NCI-H1092 treated with DMSO at 0.1 percent for 48 hours (cell line): ENCODE data around the gene DDX59.
A peak's percentile ranks its signal among the peaks of the same experiment; 100 is the strongest.
"Not testable (repeated sequence)": the region's sequence is repeated elsewhere in the genome, so short reads cannot be mapped to it uniquely, and the experiment has no call there.

Experiments used
- DNase-seq: peaks from one replicate; lab custom pipeline; 2025; lab: John Stamatoyannopoulos, UW

The DDX59 gene

GRCh38 chr1:200670242-200671118 lies 773 bp upstream of the DDX59 start:
- peak; percentile 82 for DNase-seq

- no peak for DNase-seq
Observed at GRCh38 chr1:200668514-200669313, 993 bp downstream of the DDX59 start.

DNA sequence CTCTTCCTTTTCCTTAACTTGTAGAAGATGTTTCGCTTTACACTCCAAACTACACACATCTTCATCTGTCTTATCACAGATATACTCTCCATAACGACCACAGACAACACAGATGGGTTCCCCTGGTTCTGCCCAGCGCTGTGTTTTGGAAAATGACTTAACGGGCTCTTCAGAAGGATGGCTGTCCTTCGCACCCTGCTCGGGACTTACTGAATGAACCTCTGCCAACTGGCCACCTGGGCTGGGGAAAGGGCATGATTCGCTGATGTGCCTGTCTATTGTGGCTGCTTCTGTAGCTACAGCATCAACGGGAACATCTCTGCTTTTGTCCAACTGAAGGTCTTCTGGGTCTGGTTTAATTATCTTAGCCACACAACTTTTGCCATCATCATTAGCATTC lies 3.4 kb downstream of the DDX59 start:
- no peak for DNase-seq

- no peak for DNase-seq
Observed at GRCh38 chr1:200665861-200666260, 3.8 kb downstream of the DDX59 start.

- DNase-seq, result no peak
Observed at GRCh38 chr1:200660719-200661118, 9.0 kb downstream of the DDX59 start.

DNA sequence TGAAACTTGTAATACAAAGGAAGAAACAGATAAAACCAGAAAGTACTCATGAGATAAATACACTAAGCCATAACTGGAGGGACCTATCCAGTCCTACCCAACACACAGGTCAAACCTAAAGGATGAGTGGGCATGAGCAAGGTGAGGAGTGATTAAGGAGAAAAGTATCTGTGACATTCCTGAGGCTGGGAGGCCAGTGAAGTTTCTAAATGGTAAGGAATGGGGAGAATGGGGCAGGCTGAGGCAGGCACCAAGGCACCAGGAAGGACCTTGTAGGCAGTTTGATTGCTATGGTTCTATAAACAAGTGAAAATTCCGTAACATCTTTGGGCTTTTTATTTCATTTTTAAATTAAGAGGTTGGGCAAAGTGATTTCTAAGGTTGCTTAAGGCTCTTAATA lies 10.4 kb downstream of the DDX59 start:
- DNase-seq, result no peak

DNA sequence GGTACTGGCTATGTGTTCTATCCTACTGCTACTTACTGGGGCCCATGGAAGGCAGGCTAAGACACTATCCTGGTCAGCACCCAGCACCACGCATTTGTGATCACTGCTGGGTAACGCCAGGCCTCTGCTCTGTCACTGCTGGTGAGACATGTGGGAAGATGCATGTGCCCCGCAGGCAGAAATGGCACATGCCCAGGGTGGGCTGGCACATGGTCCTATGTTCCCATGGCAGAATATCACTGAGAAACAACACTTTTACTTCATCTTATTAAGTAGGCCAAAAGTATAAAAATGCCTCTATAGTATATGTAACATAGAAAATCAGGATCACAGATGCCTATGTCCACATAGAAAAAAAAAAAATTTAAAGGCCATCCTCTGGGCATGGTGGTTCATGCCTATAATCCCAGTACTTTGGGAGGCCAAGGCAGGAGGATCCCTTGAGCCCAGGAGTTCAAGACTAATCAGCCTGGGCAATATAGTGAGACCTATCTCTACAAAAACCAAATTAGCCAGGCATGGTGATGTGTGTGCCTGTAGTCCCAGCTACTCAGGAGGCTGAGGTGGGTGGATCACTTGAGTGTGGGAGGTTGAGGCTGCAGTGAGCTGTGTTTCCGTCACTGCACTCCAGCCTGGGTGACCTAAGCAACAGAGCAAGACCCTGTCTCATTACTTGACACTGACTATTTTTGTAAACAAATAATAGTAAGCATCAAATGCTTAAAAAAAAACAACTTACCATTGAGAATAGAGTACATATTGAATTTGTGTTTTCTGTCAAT lies 11.5 kb downstream of the DDX59 start:
- no peak for DNase-seq

- no peak for DNase-seq
Observed at GRCh38 chr1:200654660-200655059, 15.0 kb downstream of the DDX59 start.

DNA sequence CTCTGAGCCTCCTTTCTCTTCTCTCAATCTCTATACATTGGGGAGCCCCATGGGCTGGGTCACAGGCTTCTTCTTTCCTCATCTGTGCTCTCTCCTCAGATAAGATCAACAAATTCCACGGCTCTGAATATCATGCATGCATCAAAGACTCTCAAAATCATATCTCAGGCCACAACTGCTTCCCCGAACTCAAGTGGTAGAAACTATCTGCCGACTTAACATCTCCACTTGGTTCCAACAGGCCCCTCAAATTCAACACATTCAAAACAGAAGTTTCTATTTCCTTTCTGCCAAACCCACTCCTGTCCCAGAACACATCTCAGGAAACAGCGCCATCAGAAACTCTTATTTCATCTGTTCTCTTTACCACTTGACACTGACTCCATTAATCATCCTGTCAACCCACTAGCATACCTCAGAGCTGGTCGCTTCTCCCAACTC lies 16.7 kb downstream of the DDX59 start:
- no peak for DNase-seq

GRCh38 chr1:200652378-200652777 lies 17.3 kb downstream of the DDX59 start:
- no peak for DNase-seq

- DNase-seq, result no peak
Observed at GRCh38 chr1:200646515-200646914, 23.2 kb downstream of the DDX59 start.

DNA sequence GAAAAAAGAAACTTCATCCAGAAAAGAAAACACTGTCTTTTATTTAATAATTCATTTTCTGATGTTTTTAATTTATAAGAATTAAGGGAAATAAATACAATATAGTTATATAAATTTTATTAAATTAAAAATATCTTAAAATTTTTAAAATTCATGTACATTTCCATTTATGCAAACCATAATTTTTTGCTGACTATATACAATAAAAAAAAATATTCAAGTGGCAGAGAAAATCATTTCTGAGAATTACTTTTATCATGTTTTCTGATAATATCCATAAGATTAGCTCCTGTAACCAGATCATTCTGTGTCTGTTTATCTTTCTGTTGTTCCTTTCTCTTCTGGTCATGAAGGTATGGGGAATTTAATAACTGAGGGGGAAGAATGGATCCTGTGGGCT lies 25.7 kb downstream of the DDX59 start:
- no peak for DNase-seq

GRCh38 chr1:200642481-200642880 lies 27.2 kb downstream of the DDX59 start:
- DNase-seq, result no peak

DNA sequence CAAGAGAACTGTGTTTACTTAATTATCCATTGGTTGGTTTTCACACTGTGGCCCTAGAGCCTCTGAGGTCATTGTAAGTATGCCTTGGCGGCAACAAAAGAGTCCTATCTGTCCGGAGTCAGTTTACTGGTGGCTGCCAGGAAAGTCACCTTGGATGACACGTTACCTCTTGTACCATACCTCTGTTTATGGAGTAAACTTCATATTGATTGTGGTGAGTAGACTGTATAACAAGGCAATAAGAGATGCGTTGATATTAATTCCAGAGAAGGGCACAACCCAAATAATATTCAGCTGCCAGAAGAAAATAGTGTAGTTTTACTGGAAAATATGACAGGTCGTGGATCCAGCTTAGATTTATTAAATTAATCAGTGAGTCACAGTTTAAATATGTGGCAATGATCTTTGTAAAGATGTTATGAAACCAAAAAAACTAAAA lies 28.7 kb downstream of the DDX59 start:
- DNase-seq, result no peak

DNA sequence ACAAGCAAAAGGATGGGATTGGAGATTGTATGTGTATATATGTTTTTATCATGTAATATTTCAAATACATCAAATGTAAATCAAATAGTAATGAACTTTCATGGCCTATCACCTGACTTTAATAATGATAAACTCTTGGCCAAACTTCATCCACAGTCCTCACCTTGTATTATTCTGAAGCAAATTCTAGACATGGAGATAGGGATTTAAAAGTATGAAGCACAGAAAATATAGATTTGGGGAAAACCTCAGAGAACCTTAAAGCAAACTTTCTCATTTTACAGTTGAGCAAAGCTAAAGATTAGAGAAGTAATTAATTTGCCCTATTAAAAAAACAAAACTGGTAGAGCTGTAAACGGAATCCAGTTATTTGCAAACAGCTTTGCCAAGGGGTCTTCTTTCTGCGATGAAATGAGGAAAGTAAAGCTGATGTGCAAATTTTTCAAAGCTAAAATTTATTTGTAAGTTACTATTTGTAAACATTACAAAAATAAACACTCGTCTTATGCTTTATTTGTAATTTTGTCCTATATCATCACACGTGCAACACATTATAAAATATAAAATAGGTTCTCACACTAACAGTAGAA lies 29.2 kb downstream of the DDX59 start:
- no peak for DNase-seq

- DNase-seq, result no peak
Observed at GRCh38 chr1:200638073-200638472, 31.6 kb downstream of the DDX59 start.

DNA sequence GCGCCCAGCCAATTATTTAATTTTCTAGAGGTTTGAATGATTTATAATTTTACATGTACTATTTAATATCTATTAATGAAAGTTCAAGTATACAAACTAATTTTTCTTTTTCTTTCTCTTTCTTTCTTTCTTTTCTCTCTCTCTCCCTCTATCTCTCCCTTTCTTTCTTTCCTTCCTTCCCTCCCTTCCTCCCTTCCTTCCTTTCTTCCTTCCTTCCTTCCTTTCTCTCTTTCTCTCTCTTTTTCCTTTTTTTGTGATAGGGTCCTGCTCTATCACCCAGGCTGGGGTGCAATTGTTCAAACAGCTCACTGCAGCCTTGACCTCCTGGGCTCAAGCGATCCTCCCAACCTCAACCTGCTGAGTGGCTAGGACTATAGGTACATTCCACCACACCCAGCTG lies 33.0 kb downstream of the DDX59 start:
- DNase-seq, result no peak

DNA sequence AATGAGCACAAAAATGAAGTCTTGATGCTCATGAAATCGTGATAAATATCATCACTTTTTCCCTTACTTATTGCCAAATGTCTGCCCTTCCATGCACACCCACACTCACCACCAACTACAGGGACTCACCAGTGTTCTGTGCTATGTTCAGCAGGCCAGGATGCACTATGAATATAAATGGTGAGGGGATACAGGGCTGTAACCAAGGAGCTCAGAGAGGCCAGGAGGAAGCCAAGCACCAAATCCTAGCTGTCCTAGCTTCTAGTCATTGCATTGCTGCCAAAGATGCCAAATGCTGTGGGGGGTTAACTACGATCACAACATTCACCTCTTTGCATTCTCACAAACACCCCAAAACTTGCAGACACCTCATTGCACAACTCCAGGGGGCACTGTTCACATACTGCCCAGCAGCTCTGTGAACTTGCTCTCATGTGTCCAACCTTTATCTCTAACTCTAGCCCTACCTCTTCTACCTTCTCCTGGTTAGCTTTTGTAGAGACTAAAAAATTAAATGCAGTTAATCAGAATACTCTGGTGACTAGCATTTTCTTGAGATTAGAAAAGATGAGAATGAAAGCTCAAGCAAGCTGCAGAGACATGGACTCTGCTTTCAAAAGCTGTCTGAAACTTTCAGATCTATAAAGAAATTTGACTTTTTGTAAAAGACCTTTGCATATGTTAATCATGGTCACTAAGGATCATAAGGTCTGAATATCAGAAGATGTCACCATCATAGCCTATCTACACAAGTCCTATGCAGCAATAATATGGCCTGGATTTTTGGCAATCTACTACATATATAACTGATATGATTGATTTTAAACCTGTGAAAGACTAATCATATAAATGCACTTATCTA lies 35.2 kb downstream of the DDX59 start:
- no peak for DNase-seq

GRCh38 chr1:200631375-200631774 lies 38.3 kb downstream of the DDX59 start:
- no peak for DNase-seq

DNA sequence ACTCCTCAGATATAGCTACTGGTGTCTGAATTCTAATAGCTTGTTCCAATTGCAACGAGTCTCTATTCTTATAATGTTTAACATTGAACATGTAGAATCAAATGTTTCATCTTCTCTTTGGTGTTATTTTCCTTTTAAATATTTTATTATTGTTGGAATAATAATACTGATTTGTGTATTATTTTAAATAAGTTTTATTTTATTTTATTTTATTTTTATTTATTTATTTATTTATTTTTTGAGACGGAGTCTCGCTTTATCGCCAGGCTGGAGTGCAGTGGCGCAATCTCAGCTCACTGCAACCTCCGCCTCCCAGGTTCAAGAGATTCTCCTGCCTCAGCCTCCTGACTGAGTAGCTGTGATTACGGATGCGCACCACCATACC lies 39.2 kb downstream of the DDX59 start:
- DNase-seq, result not testable (repeated sequence)
